HG02610 (cell line): ENCODE results near the gene CEP128.

ENCODE experiments used
- ATAC-seq: cut with Tn5 transposase; IDR thresholded peaks from one replicate; pipeline ENCODE4 v1.9.1; 2021; ENCODE audit warnings: mild to moderate bottlenecking, moderate library complexity; ENCODE audit not compliant: unreplicated experiment

CEP128 gene

DNA sequence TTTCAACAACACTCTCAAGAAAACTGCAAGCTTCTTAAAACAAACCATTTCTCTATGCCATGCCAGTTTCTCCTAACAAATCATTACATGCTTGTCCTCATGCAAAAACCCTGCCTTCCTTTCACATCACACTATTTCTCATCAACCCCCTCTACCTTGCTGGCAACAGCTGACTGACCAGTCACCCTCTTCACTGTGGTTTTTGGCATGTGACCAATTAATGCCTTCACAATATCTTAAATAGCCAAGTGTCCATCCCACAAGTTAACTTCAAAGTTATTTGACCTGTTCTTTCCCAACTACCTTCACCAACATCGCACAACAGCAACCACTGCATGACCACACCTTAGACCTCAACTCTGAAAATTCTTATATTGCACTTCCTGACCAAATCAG lies 159.6 kb downstream of the CEP128 start:
- no peak for ATAC-seq

DNA sequence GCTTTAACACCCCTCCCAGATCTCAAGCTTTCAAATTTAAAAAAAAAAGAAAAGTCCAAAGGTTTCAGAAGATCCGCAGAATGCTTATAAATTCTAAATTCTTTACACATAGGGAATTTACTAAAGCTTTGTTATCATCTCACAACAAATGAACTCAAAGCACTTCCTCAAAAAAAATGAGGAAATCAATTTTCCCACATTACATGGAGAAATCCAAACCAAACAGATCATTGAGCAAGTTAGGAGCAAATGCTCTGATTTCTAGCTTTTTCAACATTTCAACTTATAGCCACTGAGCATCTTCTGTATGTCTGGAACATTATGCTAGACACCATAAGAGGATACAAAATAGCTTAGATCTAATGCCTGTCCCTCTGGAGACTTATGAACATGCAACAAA lies 161.0 kb downstream of the CEP128 start:
- ATAC-seq: no peak

DNA sequence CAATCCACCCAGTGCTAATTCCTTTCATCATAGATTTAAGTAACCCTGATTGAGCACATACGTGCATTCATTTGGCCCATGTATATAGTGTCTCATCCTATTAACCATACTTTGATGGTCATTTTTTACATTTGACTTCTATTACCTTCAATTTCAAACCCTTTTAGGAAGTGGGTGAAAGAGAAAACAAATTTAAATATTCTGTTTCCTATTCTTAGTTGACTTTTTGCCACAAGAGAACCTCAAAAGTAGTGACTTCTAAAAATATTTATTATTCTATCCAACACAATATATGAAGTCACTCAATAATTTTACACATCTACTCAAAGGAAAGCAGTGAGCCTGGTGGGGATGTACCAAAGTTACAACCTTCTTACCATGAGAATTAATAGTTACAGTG lies 164.9 kb downstream of the CEP128 start:
- no peak for ATAC-seq

DNA sequence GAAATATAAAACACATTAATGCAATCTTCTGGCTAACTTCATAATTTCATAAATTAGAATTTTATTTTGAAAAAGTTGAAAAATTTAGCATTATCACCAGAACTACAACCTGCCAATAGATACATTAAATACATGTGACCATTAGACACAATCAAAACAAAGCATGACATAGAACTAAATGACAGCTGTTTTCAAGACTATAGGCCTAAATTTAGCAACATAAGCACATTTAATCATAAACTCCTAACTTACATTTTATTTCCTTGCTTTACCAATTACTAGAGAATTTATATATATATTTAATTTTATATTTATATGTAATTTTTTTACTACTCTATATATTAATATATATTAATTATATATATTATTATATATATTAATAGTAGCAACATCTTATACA lies 165.4 kb downstream of the CEP128 start:
- no peak for ATAC-seq

DNA sequence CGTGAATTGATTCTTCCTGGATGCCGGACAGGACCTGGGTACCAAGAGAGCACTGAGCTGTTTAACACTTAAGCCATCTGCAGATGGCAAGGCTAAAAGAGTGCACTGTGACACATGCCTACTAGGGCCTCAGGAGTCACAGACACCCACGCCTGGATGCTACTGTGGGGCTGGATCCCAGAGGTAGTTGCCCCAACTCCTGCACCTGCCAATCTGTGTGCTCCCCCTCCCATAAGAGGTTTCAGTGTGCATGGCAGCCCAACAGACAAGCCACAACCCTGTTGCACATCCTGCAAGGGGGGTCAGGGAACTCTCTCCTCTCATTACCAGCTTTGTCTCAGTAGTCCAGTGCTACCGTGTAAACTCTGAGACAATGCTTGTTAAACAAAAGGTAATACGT lies 169.0 kb downstream of the CEP128 start:
- ATAC-seq: no peak

DNA sequence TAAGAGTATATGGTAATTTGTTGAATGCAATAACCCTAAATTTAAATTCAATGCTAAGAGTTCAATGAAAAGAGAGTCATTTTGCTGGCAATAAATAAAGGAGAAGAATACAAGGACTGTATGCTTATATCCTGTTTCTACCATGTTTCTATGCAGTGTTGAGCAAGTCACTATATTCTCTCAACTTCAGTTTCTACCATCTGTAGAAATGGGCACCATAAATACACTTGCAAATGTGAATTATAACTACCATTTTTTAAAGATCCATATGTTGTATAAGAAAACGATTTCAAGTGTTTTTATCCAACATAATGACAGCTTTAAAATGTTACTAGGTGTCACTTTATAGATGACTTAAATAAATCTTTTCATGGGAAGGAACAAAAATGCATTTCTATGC lies 170.3 kb downstream of the CEP128 start:
- ATAC-seq: no peak

DNA sequence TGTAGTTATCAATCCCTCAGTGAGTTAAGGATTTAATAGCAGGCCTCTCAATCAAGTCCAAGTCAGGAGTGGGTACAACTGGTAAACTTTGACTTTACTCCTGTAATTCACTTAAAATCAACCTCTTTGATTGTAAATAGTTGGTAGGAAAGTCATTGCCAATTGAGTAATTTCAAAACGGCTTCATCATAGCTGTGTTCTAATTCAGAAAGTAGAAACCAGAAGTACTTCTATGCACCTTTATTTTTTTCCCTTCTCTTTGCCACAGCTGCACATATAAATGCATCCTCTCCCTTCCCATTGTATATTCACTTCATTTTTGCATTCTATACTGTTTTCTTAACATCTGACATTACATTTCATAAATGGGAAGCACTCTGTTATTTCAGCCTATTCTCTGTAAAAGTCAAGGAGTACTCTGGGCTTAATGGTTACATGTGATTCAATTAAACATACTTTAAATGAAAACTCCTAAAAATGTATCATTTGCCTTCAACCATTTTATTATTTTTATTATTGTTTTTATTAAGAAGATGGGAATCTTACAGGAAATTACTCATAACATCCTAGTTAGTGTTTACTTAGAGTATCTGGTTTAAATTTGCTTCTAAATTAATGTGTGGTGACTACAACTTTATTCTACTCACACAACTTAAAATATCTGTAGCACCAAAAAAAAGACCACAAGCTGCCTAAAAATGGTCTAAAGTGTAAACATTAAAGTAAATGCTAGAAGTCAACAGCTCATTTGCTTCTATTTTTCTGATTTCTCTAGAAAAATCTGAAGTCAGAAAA lies 171.2 kb downstream of the CEP128 start:
- no peak for ATAC-seq

DNA sequence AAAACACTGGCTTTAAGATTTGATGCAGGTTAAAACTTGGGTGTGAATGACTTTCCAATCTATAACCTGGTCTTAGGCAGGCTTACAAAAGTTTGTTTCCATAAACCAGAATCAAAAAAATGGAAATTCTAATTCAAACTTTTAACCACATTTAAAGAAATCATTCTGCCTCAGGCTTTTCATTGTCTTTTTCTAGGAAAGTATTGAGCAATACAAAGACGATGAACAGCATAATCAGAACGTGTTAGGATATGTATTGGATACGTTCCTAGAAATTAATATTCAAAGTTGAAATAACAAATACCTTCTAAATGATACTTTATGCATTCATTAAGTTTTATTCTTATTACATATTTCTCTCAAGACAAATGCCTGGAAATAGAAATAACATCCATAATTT lies 172.9 kb downstream of the CEP128 start:
- ATAC-seq: no peak

DNA sequence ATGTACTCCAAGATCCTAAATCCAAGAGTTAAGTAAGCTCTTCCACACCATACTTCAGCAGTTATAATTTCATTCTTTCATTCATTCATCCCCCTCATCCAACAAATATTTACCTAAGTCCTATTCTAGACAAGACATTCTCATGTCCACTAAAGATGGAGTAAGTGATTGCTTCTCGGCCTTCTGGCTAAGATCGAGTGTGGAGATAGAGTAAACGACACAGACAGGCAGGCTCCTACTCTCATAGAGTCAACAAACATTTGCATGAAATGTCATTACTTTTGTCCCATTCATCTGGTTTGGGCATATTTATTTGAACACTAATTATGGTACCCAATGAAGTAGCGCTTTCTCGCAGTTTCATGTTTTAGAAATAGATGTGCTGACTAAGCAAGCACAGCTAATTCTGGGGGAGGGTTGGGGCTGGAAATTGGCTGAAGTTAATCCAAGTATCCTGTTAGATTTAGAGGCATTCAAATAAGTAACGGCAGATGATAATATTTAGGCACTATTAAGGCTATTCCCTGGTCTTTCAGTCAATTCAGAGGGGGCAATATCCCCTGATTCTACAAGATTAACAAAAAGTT lies 176.5 kb downstream of the CEP128 start:
- no peak for ATAC-seq

DNA sequence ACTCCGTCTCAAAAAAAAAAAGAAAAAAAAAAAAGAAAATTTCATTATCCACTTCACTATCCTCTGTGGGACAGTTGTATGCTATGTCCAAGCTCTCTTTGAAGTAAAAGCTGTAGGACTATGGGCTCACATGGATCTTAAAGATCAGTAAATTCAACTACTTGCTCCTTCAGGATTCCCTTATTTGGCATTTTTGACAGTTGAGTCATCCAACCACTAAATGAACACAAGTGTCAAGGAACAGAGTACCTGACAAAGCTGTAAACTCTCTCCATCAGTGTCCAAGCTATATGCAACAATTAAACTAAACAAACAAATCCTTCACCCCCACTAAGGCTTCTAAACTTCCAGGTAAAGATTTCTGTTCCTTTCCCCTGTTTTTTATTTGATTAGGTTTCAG lies 177.0 kb downstream of the CEP128 start:
- no peak for ATAC-seq

DNA sequence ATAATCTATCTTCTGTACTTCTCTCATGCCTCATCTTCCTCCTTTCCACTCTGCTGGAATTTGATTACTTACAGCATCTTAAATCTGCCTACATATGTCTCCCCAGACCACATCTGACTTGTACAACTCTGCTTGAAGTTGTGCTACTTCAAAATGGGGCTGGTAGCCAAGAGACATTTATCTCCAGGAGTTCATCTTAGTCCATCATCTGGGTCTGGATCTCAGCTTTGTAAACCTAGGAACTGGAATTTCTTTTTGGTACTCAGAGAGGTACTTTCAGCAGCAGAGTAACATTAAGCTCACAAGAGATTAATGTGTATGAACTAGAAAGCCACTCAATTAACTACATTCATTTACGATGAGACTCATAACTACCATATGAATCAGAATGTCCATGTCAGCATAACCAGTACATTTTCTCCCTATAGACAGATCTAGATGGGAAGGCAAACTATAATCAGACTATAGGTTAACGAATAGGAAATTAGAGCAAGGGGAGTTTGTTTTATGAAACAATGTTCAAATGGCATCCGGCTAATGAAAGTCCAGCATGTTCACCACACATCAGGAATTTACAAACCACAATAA lies 178.8 kb downstream of the CEP128 start:
- no peak for ATAC-seq

DNA sequence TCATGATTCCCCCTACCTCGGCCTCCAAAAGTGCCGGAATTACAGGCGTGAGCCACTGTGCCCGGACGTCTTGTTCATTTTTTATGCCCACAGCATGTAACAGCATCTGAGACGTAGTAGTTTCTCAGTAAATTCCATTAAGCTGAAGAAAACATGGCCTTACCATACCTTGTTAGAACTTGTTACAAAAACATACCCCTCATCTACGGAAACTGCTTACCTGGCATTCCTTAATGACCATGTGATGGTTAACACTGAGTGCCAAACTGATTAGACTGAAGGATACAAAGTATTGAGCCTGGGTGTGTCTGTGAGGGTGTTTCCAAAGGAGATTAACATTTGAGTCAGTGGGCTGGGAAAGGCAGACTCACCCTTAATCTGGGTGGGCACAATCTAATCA lies 186.8 kb downstream of the CEP128 start:
- no peak for ATAC-seq

DNA sequence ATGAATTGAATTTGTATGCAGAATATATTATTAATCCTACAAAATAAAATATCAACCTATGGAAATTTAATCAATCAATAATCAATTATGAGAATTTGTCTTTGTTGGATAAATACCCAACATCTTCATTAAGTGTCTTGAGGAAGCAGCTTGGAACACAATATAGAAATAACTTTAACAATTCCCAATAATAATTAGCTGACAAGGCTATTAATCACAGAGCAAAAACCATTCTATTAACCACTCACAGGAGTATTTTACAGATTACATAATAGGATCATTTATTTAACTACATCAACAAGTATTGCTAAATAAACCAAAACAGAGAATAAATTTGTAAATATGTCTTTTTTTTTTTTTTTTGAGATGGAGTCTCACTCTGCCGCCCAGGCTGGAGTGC lies 190.3 kb downstream of the CEP128 start:
- ATAC-seq: no peak

DNA sequence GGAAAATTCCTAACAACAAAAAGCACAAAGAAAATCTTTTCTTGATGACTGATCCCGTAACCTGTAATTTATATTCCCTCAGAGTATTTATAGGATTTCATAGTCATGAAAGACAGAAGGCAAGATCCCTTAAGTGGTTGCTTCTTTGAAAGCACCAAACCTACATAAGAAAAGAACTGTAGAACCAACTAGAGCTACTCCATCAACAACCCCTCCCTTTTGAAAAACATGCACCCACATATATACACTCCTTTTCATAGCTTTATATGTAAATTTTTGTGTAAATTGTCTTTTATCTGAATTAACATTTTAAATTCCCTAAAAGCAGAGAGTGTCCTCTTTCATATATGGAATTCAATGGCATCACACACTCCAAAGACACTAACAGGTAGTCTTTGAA lies 215.3 kb downstream of the CEP128 start:
- no peak for ATAC-seq

DNA sequence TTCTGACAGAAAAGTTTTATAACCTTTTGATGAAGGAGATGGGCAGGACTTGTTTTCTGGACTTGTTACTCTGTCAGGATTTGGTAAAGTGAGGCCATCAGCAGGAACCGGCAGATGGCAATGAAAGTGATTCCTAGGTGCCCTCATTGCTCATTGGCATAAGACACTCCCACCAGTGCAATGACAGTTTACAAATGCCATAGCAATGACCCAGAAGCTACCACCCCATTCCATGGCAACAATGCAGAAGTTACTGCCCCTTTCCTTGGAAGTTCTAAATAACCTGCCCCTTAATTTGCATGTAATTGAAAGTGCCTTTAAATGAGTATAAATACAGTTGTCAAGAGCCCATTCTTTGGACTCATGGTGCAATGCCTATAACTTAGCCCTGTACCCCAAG lies 222.6 kb downstream of the CEP128 start:
- ATAC-seq: no peak

DNA sequence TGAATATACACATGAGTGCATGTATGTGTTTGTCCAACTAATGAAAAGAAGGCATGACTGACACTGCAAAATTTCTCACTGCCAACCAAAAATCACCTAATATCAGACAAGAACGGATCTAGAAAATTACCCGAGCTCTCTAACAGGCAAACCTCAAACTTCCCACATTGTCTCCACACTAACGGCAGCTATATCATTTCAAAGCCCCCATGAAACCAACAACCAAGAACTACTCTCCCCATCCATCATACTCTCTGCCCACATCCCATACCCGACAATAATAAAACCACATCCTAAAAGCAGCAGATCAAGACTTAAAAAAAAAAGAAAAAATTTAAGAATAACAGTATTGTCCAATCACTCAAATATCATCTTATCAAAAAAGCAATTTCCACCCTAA lies 227.1 kb downstream of the CEP128 start:
- no peak for ATAC-seq

DNA sequence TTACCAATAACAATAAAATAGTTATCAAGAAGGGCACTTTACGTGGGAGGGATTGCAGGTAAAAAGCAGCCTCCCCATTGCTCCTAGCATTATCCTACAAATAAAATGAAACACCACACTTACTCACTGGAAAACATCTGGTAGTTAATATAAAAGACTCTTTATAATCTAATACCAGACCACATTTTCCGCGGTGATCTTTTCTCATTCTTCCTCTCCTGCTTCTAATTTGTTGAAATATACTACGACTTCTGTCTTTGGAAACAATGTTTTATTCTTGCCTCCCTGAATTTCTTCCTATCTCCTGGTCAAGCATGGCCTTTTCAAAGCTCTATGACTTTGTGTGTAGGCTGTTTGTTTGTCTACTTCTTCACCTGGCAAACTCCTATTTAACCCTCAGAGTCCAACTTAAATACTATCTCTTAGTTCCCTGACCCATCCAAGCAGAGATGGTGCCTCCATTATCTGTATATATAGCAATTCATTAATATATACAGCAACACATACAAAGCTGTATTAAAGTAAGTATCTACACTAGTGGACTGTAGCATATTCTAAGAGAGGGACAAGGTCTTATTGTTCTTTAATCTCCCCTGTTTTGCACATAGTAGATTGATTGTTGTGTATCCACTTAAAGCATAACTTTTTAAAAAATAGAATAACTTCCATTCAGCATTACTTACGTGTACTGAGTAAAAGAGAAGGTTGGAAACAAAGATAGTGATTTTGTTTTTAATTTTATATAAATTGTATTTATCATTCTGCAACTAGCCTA lies 228.3 kb downstream of the CEP128 start:
- no peak for ATAC-seq

DNA sequence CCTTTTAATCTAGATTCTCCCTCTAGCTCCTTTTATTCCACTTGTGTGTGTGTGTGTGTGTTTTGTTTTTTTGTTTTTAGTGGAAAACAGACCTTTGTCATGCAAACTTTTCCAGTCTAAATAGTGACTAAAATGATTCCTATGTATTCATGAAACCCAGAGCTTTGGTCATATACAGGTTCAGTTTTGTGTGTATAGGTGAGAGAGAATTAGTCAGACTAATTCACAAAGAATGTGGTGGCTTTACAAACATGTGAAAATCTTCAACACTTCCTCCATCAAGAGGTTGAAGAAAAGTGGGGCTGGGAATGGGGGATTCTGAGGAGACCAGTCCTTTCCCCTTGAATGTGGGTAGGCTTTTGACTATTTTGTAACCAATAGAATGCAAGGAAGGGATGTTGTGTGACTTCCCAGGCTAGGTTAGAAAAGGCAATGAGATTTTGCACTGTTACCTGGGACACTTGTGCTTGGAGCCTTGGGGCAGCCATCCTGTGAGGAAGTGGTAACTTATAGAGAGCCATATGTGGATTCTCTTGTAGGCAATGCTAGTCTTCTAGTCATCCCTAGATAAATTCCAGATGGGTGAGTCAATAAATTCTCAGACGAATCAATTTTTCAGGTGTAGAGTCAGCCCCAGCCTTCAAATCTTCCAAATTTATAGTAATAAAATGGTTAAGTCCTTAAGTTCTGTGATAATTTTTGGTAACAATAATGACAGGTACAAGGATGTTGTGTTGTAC lies 236.1 kb downstream of the CEP128 start:
- ATAC-seq: no peak

DNA sequence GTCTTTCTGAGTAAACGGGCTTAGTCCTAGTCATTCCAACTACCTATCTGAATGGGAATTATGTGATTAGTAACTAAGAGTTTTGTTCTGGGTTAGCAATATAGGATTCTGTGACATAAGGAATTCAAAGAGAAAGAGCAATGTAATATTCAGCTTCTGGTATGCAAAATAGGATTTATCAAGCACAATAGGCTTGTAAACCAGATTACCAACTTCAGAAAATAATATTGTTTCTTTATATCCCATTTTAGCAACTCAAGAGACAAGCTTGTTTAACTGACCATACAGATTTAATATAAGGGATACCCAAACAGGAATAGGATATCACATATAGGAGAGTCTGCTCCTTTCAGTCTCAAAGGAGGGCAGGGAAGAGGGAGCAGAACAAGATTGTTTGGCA lies 240.9 kb downstream of the CEP128 start:
- ATAC-seq: no peak

DNA sequence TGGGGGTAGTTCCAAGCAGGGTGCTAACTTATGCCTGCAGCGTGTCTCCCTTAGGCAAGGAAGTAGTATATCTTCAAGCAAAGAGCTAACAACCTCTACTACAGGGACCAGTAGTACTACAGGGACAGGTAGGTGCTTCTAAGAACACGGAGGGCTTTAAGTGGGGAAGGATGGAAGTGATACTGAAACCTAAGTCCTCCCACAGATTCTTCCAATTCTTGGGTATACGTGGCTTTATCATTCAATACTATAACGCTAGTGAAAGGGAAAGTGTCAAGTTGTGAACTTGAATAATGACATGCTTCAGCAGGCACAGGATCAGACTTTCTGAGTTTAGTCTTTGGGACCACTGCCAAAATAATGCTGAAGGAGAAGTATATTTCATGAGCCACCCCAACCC lies 241.7 kb downstream of the CEP128 start:
- ATAC-seq: no peak

DNA sequence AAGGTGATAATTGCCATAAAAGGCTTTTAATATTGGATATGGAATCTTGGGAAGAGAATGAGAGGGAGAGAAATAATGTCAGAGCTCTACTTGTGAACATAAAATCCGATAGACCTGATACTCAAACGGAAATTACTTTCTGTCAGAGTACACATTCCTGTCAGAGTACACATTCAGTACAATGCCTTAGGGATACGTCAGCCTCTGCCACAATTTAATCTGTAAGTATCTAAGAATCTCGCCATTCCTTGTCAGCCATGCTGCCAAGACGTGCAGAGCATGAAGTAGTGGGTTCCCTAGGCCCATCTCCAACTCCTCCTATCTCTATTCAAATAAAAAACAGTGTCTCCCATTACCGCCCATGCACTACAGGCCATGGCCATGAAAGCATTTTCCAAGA lies 242.6 kb downstream of the CEP128 start:
- no peak for ATAC-seq
